Heart left ventricle (tissue), 13 donors: ENCODE results near the gene ANKLE1.

Experiments
- POLR2A ChIP-seq, 2 donors: fragments of 450-650 bp; IDR thresholded peaks; one replicate each; pipeline ENCODE4 v1.6.1; 2017; ENCODE audit warnings: antibody characterized with exemption in 2 of 2, mild to moderate bottlenecking in 2 of 2, moderate library complexity in 2 of 2
- TF ChIP-seq, protein P1 (sequence below), 12 donors: fragments of 200-600 bp; sonication (generic) in 4 of 12; IDR thresholded peaks; one replicate each; pipeline versions ENCODE4 v1.5.0 to v1.8.0; 2018 to 2022; ENCODE audit warnings: antibody characterized with exemption in 12 of 12, mild to moderate bottlenecking in 5 of 12
- donor health status: ischemic (EF 13 %, LVEDD 7.1; RV severe dilation, severe dysfunction).
- donor health status: DM: no; HTN: yes; CAD: no.
- donor health status: DM: no; HTN: no; CAD: no.
- donor health status: ischemic (EF 25% LVEDD 6.9; RV normal size, moderate dysfunction).
- donor health status: ischemic (EF 25% LVEDD 5.7; RV mildly dilated, moderate dysfunction).
- donor health status: ischemic (EF 35%, LVEDD 5.7; RV mildly dilated, moderate dysfunction).
- donor health status: nonischemic (EF 11% LVEDD 7.7; RV severe dilation, severe dysfunction).
- donor health status: DM: yes; HTN: yes; CAD: no.
- donor health status: PGD.
- donor health status: ischemic (EF 29% LVEDD 5.4; RV normal size, mild dysfunction).
- donor health status: nonischemic (EF 23%, LVEDD 6.1; RV moderate dilation, normal function).

- TF ChIP-seq, protein P1, sequence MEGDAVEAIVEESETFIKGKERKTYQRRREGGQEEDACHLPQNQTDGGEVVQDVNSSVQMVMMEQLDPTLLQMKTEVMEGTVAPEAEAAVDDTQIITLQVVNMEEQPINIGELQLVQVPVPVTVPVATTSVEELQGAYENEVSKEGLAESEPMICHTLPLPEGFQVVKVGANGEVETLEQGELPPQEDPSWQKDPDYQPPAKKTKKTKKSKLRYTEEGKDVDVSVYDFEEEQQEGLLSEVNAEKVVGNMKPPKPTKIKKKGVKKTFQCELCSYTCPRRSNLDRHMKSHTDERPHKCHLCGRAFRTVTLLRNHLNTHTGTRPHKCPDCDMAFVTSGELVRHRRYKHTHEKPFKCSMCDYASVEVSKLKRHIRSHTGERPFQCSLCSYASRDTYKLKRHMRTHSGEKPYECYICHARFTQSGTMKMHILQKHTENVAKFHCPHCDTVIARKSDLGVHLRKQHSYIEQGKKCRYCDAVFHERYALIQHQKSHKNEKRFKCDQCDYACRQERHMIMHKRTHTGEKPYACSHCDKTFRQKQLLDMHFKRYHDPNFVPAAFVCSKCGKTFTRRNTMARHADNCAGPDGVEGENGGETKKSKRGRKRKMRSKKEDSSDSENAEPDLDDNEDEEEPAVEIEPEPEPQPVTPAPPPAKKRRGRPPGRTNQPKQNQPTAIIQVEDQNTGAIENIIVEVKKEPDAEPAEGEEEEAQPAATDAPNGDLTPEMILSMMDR (IDR thresholded peaks at IDR 0.05) = no peak
- no peak for TF ChIP-seq POLR2A (IDR thresholded peaks at IDR 0.05)
These were observed 22.9 kb downstream of the ANKLE1 start for GRCh38 chr19:17304386-17305215.
